Spinal cord (tissue), 10 donors: ENCODE results near the gene PYGM. TPM values are rescaled to one million over a fixed set of nuclear protein-coding genes. Genes with fewer than 3 reads are reported as not detected.

Experiments
- DNase-seq, 6 donors: peaks; one replicate each; pipeline versions ENCODE4 v3.0.0 to v3.0.0-alpha.2; 2013 to 2015; ENCODE audit warnings: low spot score in 6 of 6, low read depth in 4 of 6
- H3K27ac ChIP-seq: one replicate; pipeline ENCODE4 v1.5.1; 2013; ENCODE audit warnings: low read depth, low read length, control low read depth
- H3K27me3 ChIP-seq: one replicate; pipeline ENCODE4 v1.6.1; 2013; ENCODE audit warnings: low read length; ENCODE audit not compliant: control insufficient read depth, insufficient read depth
- H3K36me3 ChIP-seq: one replicate; pipeline ENCODE4 v1.6.1; 2013; ENCODE audit warnings: low read length; ENCODE audit not compliant: control insufficient read depth, insufficient read depth
- H3K4me1 ChIP-seq: one replicate; pipeline ENCODE4 v1.6.1; 2013; ENCODE audit warnings: low read length; ENCODE audit not compliant: control insufficient read depth, insufficient read depth
- H3K4me3 ChIP-seq: one replicate; pipeline ENCODE4 v1.5.1; 2013; ENCODE audit warnings: low read depth, low read length, control low read depth
- H3K9me3 ChIP-seq: one replicate; pipeline ENCODE4 v1.6.1; 2013; ENCODE audit warnings: low read length; ENCODE audit not compliant: control insufficient read depth, insufficient read depth
- WGBS: methylation state at CpG from one replicate; pipeline ENCODE4 v1.1.5; 2013; ENCODE audit warnings: missing lambda C conversion rate; ENCODE audit not compliant: insufficient coverage; 5-methylcytosine and 5-hydroxymethylcytosine counted together
- polyA plus RNA-seq, 2 donors: library from polyadenylated mRNA; unstranded; fragments of 120-200 nt; gene quantifications; one replicate each; pipeline ENCODE4 v1.2.1, GENCODE V29; 2013; ENCODE audit not compliant: insufficient read length in 2 of 2
- total RNA-seq, 2 donors: library from RNA; depleted of rRNA in 1 of 2; stranded (reverse); fragments of 120-200 nt in 1 of 2; fragments of >200 nt in 1 of 2; gene quantifications; one replicate each; pipeline versions ENCODE4 v1.2.3 to v1.2.4, GENCODE V29; 2013 to 2014
- donor health status: healthy.

Gene PYGM
- total and polyA plus RNA-seq, 4 donors = 8.3 to 13.6 (median 11.5) TPM

GRCh38 chr11:64778473-64779298 is 18.9 kb upstream of the PYGM start, which contains the start of gene SF1:
Gene SF1, minus strand, starts transcription at chr11:64778542. Its CDS starts 150 bp downstream, at chr11:64778392.
- DNase-seq = peak; percentile 99 to 100 (median 100)
- peak within 1 kb of the TSS; percentile 94 for H3K27ac ChIP-seq
- peaks cover 27% of the 10 kb centered on the region for H3K36me3 ChIP-seq
- H3K27me3 ChIP-seq = no peaks in the 10 kb centered on the region
- peak within 1 kb of the TSS; percentile 75 for H3K4me3 ChIP-seq
- H3K9me3 ChIP-seq = no peaks in the 10 kb centered on the region
- 0% methylated on average over 70 of the region's 80 CpGs for WGBS
- H3K4me1 ChIP-seq = peaks cover 8% of the 10 kb centered on the region

DNA sequence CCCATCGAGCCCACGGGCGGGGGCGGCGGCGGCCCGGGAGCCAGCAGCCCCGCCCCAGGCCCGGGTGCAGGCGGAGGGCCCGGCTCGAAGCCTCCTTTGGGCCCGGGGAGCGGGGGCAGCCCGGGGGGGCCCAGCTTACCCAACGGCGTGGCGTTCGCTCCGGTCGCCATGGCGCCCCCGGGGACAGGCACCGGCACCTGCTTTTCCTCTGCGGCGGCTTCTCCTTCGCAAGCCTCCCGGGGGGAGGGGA is 18.4 kb upstream of the PYGM start:
- Histone ChIP-seq H3K4me1 (peaks cover 8% of the 10 kb centered on the region), H3K27me3 (no peaks in the 10 kb centered on the region), H3K36me3 (peaks cover 30% of the 10 kb centered on the region), H3K4me3 (peak overlapping the region; percentile 63), H3K9me3 (no peaks in the 10 kb centered on the region), H3K27ac (peak overlapping the region; percentile 94)
- 0% methylated on average over 28 of the region's 28 CpGs for WGBS
- no peak for DNase-seq

DNA sequence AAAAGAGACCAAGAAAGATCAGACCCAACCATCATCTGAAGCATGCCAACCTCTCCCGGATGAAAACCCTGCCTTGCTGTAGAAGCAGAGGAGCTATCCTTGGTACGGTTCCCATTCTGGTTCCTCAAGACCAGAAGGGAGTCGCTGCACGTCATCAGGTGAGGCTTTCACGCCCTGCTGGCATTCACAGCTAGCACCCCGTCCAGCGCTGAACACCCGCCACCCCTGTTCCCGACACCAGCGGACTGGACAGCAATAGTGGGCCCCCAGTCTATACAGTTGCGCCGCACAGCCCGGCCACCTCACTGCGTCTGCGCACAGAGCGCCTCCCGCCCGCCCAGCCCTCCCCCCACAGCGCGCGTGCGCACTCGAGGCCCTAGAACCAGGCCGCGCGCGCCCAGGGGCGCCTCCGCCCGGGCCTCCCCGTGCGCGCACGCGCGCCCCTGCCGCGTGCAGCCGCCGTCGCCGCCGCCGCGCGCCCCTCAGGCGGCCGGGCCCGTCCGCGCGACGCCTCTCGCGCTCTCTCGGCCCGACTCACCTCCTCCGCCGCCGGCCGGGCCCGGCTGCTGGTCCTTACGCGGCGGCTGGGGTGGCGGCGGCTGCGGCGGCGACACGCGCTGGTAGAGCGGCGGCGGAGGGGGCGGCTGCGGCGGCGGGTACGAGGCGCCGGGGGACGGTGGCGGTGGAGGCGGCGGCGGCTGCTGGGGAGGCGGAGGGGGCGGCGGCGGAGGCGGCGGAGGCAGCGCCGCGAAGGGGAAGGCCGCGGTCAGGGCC is 17.9 kb upstream of the PYGM start:
- DNase-seq = peak; percentile 77 to 96 (median 82)
- H3K4me1 ChIP-seq = peaks cover 8% of the 10 kb centered on the region
- H3K27me3 ChIP-seq = no peaks in the 10 kb centered on the region
- H3K36me3 ChIP-seq = peaks cover 30% of the 10 kb centered on the region
- H3K9me3 ChIP-seq = no peaks in the 10 kb centered on the region
- peak overlapping the region; percentile 75 for H3K4me3 ChIP-seq
- peak overlapping the region; percentile 94 for H3K27ac ChIP-seq
- WGBS = under 1% methylated on average over 98 of the region's 98 CpGs

DNA sequence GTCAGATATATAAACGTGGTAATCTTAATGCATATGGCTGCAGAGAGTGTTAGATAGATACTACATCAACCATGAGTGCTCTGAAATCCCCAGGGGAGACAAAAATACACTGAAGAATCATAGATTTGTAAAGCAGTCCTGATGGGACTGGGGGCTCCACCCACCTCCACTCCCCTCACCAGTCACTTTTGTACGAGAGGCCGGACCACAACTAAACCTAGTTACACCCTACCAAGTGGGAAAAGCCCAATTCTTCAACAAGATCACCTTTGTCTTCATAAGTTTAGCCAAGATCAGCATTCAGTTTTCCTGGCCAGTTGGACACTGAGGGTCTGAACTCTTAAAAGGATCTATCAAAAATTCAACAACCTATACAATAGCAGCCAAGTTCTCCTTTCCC is 17.1 kb upstream of the PYGM start:
- Histone ChIP-seq H3K4me1 (peaks cover 8% of the 10 kb centered on the region), H3K36me3 (peaks cover 28% of the 10 kb centered on the region), H3K4me3 (peak overlapping the region; percentile 75), H3K27ac (no peak overlapping the region), H3K9me3 (no peaks in the 10 kb centered on the region), H3K27me3 (no peaks in the 10 kb centered on the region)
- 33% methylated on average over 2 of the region's 3 CpGs for WGBS
- DNase-seq = no peak

DNA sequence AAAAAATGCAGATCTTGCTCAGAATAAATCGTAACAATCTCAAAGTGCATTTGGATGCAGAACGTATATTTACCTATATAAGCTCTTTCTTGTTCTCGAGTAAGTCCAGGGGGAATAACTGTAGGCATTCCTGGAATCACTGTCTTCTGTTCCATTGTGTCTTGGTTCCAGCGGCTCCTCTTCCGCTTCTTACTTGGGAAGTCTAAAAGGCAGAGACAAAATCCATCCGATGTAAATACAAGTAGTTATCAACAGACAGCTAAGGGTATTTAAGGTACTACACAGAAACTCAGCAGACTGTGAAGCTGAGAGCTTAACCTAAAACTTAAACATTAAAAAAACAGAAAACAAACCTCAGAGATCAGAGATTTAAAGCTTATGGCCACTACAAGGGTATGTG is 16.7 kb upstream of the PYGM start:
- H3K36me3 ChIP-seq = peaks cover 28% of the 10 kb centered on the region
- WGBS = 72% methylated on average over 2 of the region's 6 CpGs
- no peak overlapping the region for H3K4me3 ChIP-seq
- peaks cover 8% of the 10 kb centered on the region for H3K4me1 ChIP-seq
- H3K27ac ChIP-seq = no peak overlapping the region
- no peaks in the 10 kb centered on the region for H3K9me3 ChIP-seq
- DNase-seq = no peak
- no peaks in the 10 kb centered on the region for H3K27me3 ChIP-seq

DNA sequence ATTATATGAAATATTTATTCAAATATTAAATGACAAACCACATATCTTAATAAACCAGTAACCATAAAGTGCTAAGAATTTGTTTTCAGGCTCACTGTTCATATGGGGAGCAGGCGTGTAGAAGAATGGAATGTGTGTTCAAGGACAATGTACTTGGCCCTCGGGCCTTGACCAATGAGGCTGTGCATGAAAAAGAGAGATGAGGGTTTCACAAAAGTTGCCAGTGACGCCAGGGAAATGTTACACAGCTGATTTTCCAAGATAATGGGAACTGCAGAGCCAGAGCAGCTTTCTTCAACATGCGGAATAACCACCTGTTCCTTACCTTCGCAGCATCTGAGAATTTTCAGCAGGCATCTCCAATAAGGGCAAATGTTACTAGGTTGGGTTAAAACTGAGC is 14.4 kb upstream of the PYGM start:
- Histone ChIP-seq H3K9me3 (no peaks in the 10 kb centered on the region), H3K27ac (no peak overlapping the region), H3K27me3 (no peaks in the 10 kb centered on the region), H3K36me3 (peaks cover 39% of the 10 kb centered on the region), H3K4me3 (no peak overlapping the region), H3K4me1 (peaks cover 3% of the 10 kb centered on the region)
- 60% methylated on average over 3 of the region's 5 CpGs for WGBS
- no peak for DNase-seq

DNA sequence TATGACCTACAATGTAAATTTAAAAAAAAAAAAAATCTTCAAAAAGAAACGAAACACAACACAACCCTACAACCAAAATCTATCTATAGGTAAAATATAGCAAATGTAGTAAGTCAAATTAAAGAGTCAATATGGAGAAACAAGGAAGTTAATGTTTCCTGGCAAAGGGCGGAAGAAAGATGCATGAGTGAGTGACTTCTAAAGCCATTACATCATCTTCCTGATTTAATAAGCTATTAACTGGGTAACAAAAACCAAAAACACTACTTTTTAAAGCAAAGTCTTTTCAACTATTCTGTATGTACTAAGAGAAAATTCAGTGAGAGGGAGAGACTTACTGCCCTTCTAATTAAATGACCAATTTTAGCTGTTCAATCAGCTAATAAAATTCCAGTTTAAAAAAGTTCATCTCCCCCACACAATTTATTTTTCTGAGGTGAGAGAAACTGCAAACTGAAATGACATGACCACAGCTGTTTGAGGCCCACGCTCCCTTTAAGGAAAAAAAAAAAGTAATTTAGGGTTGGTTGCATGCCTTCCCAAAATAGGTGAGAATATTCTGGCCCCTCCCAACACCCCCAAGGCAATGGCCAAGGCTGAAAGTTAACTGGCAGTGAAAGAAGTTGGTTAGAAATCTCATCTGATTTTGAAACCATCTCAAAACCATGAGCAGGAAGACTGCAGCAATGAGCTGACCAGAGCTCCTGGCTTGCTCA is 12.7 kb upstream of the PYGM start:
- Histone ChIP-seq H3K27me3 (no peaks in the 10 kb centered on the region), H3K9me3 (no peaks in the 10 kb centered on the region), H3K4me3 (no peak overlapping the region), H3K27ac (no peak overlapping the region), H3K36me3 (peaks cover 55% of the 10 kb centered on the region), H3K4me1 (peaks cover 10% of the 10 kb centered on the region)
- no peak for DNase-seq
- no CpG with 5 or more reads among the region's 3 CpGs for WGBS

DNA sequence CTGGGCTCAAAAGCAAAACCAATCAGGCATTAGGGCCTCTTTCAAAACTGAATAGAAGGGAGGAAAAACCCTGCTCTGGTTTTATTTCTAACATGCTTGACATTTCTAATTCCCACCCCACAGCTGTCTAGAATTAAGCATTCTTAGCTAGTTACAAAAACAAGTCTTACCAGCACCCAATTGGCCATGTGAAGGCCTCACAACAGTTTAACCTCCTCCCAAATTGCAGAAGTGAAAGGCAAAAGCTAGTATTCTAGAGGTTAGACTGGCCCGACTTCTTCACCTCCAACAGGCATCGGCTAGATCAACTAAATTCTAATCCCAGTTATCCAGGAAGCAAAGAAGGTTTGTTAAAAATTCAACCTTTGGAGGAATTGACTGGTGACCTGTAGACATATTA is 12.1 kb upstream of the PYGM start:
- no CpG with 5 or more reads among the region's 2 CpGs for WGBS
- no peak overlapping the region for H3K27ac ChIP-seq
- H3K9me3 ChIP-seq = no peaks in the 10 kb centered on the region
- no peak for DNase-seq
- H3K36me3 ChIP-seq = peaks cover 59% of the 10 kb centered on the region
- peaks cover 9% of the 10 kb centered on the region for H3K4me1 ChIP-seq
- no peaks in the 10 kb centered on the region for H3K27me3 ChIP-seq
- H3K4me3 ChIP-seq = no peak overlapping the region

DNA sequence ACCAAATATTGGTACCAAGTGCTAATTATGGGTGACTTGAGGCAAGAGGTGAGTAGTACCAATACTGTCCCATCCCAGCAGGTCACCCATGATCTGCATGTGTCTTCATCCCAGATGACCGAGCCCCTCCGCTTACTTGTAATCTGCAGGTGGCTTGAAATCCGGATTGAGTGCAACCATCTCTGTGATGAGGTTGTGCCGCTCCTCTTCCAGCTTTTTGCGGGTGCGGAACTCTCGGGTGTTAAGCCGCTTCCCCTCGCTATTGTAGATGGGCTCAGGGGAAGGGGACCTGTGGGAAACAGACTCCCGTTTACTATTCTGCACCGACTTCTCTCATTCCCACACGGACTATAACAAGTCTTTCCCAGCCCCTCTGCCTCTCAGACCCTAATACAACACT is 10.3 kb upstream of the PYGM start:
- peaks cover 72% of the 10 kb centered on the region for H3K36me3 ChIP-seq

More for the DNA sequence above, 10.3 kb upstream of the PYGM start:
- DNase-seq = no peak
- Histone ChIP-seq H3K9me3 (no peaks in the 10 kb centered on the region), H3K4me1 (peaks cover 14% of the 10 kb centered on the region), H3K4me3 (no peak overlapping the region), H3K27me3 (no peaks in the 10 kb centered on the region), H3K27ac (no peak overlapping the region)
- no CpG with 5 or more reads among the region's 12 CpGs for WGBS
